ENCODE results near the gene STXBP1. TPM values are rescaled to one million over a fixed set of nuclear protein-coding genes. Genes with fewer than 3 reads are reported as not detected.

STXBP1 gene
- total RNA-seq, 1 donor, result 5.7 TPM

DNA sequence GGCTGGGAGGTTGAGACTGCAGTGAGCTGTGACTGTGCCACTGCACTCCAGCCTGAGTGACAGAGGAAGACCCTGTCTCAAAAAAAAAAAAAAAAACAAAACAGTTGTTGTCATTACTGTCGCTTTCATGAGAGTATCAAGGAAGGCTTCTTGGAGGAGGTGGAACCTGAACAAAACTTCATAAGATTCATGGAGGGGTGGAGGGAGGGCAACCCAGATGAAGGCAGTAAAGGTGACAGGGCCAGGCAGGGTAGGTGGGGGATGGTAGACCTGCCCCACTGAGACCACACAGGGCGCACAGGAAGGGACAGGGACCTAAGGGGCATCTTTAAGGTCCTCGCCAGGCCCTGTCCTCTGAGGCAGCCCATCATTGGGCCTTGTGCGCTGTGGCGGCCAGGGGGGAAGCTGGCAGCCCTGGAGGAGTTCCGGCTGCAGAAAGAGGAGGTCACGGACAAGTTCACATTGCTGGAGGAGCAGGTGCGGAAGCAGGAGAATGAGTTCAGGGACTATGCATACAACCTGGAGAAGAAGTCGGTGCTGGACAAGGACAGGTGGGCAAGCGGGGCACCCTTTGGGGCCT is 98.2 kb downstream of the STXBP1 start:
- DNase-seq (ENCODE audit: low read depth in 2 of 3, low spot score in 2 of 3), result no peak

DNA sequence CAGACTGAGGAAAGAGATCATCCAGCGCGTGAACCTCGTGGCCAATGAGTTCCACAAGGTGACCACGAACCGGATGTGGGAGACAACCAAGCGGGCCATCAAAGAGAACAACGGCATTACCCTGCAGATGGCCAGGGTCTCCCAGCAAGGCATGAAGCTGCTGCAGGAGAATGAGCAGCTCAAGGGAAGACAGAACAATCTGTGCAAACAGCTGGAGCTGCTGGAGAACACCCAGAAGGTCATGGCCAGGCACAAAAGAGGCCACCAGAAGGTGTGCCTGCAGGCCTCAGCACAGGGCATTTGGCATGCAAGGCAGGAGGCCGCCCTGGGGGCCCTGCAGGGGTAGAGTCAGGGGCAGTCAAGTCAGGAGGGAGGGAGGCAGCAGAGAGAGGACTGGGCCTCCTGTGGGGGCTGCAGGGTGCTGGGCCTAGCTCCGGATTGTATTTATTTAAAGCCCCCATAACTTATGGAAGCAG is 99.2 kb downstream of the STXBP1 start:
- peak in 1 of 3 donors; percentile 50 for DNase-seq (ENCODE audit: low read depth in 2 of 3, low spot score in 2 of 3)

DNA sequence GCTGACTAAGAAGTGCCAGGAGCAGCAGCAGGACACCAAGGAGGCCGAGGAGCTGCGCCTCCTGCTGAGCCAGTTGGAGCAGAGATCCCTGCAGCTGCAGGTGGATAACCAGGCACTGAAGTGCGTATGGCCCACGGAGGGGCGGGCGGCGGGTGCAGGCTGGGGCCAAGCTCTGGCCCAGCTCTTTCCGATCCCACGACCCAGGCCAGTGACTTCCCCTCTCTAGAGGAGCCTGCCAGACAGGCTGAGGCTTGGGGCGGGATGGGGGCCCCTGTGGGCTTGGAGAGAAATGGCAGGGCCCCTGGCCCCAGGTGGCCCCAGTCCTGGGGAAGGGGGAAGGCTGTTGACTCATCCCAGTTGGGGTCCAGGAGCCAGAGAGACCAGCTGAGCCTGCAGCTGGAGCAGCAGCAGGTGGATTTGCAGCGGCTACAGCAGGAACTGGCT is 99.8 kb downstream of the STXBP1 start:
- no peak for DNase-seq (ENCODE audit: low read depth in 2 of 3, low spot score in 2 of 3)

DNA sequence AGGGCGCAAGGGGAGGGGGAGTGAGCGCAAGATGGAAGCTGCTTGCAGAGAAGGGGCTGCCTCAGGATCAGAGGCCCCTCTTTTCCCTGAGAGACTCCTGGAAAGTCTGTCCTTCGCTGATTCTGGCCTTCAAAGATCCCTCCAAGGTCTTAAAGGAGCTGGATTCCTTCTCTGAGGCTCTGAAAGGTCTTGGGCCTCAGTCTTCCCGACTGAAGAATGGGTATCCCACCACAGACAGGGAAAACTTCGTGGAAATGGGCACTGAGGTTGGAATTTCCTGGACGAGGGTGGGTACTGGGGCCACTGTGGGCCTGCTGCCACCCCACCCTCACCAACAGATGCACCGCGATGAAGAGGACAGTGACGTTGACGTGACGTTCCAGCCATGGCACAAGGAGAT is 100.3 kb downstream of the STXBP1 start:
- no peak for DNase-seq (ENCODE audit: low read depth in 2 of 3, low spot score in 2 of 3)

DNA sequence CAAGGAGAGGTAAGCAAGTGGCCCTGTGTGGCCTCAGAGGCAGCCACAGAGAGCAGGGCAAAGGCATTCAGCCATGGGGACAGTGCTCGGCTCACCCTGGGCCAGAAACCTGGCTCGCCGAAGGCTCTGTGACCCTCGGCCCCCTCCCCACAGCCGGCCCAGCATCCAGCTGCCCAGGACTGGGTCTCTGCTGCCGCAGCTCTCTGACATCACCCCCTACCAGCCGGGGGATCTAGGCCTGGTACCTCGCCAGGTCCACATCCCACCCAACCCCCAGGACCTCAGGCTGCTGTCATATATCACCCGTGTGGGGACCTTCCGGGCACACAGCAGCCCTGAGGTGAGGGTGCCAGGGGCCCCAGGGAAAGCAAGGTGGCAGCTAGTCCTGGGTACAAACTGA is 100.8 kb downstream of the STXBP1 start:
- no peak for DNase-seq (ENCODE audit: low read depth in 2 of 3, low spot score in 2 of 3)

DNA sequence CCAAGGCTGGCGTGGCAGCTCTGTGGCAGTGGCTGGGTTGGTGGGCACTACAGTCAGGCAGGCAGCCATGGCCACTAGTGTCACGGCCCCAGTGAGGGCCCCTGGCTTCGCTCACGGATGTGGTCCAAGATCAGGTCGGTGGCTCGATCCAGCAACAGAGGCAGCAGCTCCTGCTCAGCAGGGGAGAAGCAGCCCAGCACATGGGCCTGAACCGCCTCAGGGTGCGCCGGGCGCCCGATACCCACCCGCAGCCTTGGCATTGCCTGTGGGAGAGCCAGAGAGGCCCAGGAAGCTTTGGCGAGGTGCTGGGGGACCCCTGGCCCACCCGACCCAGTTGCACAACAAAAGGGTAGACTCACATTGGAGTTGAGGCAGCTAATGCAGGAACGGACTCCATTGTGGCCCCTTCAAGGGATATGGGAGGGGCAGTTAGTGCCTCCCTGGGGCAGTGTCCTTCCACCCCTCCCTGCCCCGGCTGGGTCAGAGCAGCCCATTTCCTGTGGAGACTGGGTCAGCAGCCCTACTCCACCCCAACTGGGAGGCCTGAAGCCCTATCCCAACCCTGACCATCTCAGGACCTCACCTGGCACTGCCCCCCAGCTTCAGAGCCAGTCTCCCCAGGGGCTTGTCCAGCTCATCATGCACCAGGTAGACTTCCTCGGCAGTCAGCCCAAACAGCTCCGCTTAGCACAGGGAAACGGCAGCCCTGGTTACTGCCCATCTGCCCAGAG is 102.1 kb downstream of the STXBP1 start:
- DNase-seq (ENCODE audit: low read depth in 2 of 3, low spot score in 2 of 3), result no peak

GRCh38 chr9:127714951-127715469 is 102.9 kb downstream of the STXBP1 start:
- no peak for DNase-seq (ENCODE audit: low read depth in 2 of 3, low spot score in 2 of 3)

GRCh38 chr9:127715470-127716337 is 103.6 kb downstream of the STXBP1 start, which contains the start of the genes PTRH1 and TTC16:
PTRH1 (minus strand) TSS chr9:127715663; CDS start chr9:127715639, 24 bp downstream.
TTC16 (plus strand) TSS chr9:127716079; CDS start chr9:127716146, 67 bp downstream.
- DNase-seq (ENCODE audit: low read depth in 2 of 3, low spot score in 2 of 3), result peak; percentile 89 to 97 (median 95)

DNA sequence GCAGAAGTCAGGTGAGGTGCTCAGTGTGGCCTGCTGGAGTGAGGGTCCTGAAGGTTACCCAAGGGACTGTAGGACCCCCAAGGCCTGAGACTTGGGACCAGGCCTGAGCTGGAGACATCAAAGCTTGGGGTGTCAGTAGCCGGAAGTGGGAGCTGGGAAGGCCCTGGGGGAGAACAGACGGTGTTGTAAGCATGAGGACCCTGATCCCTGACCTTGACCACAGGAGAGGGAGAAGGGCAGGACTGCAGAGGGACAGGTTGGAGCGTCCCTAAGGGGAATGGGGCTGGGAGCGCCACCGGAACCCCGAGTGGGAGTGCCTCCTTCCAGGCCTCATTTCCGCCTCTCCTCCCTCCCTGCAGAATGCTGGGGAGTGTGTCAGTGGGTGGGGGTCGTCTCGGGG is 104.3 kb downstream of the STXBP1 start:
- DNase-seq (ENCODE audit: low read depth in 2 of 3, low spot score in 2 of 3), result no peak

- DNase-seq (ENCODE audit: low read depth in 2 of 3, low spot score in 2 of 3), result no peak
Measured at GRCh38 chr9:127717766-127718165, 105.7 kb downstream of the STXBP1 start.

GRCh38 chr9:127720031-127720864 is 108.2 kb downstream of the STXBP1 start:
- no peak for DNase-seq (ENCODE audit: low read depth in 2 of 3, low spot score in 2 of 3)

DNA sequence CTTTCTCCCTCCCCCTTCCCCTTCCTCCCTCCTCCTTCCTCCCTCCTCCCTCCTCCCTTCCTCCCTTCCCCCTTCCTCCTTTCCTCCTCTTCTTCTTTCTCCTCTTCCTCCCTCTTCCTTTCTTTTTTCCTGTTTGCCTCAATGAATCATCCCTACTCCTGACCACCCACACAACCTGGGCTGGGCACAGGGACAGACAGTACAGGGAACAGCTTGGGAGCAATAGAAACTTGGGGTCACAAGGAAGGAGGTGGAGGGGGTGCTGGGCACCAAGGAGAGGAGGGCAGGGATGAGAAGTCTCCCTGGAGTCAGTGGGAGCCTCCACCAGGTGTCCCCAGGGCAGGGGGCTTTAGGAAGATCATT is 108.8 kb downstream of the STXBP1 start:
- DNase-seq (ENCODE audit: low read depth in 2 of 3, low spot score in 2 of 3), result no peak

DNA sequence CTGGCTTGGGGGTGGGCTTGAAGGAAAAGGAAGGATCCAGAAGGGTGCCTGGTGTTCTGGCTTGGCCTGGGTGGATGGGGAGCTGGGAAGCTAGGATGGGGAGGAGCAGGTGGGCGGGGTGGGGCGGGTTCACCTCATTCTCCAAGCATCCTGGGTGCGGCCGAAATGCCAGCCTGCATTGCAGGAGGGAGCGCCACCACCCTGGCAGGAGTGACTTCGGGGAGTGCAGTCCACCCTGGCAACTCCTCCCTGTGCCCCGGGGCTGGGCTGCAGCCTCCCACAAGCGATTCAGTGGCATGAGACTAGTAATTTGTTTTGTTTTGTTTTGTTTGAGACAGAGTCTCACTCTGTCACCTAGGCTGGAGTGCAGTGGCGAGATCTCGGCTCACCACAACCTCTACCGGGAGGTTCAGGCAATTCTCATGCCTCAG is 109.3 kb downstream of the STXBP1 start:
- no peak for DNase-seq (ENCODE audit: low read depth in 2 of 3, low spot score in 2 of 3)

DNA sequence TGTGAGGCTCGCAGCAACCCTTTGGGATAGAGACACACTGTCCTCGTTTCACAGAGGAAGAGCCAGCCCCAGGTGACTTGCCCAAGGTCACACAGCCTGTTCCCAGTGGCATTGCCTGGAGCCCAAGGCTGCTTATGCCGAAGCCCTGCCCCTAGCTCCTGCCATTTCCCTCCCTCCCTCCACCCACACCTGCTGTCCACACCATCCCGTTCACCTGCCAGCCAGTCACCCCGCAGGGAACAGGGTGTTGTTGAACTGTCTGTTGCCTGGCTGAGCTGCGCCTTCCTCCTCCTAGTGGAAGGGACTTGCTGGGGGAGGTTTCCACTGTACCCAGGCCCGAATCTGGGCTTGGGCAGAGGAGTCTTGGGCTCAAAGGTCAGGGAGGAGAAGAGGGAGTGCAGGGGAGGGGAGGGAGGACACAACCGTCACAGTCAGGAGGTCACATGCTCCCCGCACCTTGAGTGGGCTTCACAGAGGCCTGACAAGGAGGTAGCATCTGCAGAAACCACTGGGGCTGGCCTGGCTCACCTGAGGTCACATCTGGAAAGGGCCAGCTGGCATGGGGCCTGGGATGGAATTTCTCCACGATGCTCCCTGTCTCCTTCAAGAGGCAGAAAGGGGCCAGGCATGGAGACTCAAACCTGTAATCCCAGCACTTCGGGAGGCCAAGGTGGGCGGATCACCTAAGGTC is 110.1 kb downstream of the STXBP1 start:
- DNase-seq (ENCODE audit: low read depth in 2 of 3, low spot score in 2 of 3), result no peak

DNA sequence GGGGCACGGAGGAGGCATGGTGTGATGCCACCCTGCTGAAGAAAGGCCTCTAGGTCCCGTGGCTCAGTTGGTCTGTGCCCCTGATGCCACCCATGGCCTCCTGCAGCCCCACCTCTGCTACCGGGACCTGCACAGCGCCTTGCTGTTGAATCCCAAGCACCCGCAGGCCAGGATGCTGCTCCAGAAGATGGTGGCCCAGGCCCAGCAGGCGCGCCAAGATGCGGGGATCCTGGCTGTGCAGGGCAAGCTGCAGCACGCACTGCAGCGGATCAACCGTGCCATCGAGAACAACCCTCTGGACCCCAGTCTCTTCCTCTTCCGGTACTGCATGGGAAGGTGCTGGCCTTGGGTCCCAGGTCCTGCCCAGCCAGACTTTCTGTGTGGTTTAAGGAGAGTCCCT is 110.9 kb downstream of the STXBP1 start:
- DNase-seq (ENCODE audit: low read depth in 2 of 3, low spot score in 2 of 3), result no peak

- no peak for DNase-seq (ENCODE audit: low read depth in 2 of 3, low spot score in 2 of 3)
Measured at GRCh38 chr9:127723444-127723843, 111.4 kb downstream of the STXBP1 start.

DNA sequence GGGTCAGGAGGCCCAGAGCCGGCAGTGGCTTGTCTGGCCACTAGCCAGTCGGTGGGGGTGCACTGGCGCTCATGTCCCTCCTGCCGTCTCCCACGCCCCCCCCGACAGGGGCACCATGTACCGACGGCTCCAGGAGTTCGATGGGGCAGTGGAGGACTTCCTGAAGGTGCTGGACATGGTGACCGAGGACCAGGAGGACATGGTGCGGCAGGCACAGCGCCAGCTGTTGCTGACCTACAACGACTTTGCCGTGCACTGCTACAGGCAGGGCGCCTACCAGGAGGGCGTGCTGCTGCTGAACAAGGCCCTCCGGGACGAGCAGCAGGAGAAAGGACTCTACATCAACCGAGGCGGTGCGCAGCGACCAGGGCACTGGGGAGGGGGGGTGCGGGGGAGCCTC is 111.9 kb downstream of the STXBP1 start:
- DNase-seq (ENCODE audit: low read depth in 2 of 3, low spot score in 2 of 3), result no peak

DNA sequence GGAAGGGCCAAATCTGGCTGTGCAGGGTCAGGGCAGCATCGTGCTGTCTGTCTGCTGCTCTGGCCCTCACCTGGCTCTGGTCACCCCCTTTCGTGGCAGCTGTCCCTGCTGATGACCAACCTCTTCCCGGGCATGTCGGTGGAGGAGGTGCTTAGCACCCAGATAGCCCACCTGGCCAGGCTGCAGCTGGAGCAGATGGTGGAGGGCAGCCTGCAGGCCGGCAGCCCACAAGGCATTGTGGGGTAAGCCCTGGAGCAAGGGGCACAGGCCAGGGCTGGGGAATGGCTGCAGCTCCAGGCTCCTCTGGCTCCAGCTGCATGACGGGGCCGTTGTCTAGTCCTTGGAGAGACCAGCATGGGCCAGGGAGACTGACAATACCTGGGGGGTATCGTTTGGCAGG is 114.8 kb downstream of the STXBP1 start:
- no peak for DNase-seq (ENCODE audit: low read depth in 2 of 3, low spot score in 2 of 3)

GRCh38 chr9:127728808-127729207 is 116.7 kb downstream of the STXBP1 start:
- DNase-seq (ENCODE audit: low read depth in 2 of 3, low spot score in 2 of 3), result no peak
